ENCODE results near the gene SLC23A3. TPM values are rescaled to one million over a fixed set of nuclear protein-coding genes. Genes with fewer than 3 reads are reported as not detected.

Gene SLC23A3
- total and polyA plus RNA-seq, 2 experiments from 2014 or later: 0.58 to 1.2 TPM

GRCh38 chr2:219177552-219178376, 7.9 kb upstream of the SLC23A3 start, which contains the start of gene RETREG2:
TSS of gene RETREG2 (plus strand) at chr2:219178275. CDS start at chr2:219178353, 78 bp downstream.
- no peak for TF ChIP-seq EZH2 (IDR thresholded peaks at IDR 0.05; ENCODE audit: insufficient read depth, poor library complexity, severe bottlenecking)
- no peak for TF ChIP-seq EZH2phosphoT487 (IDR thresholded peaks at IDR 0.05; ENCODE audit: insufficient read depth, low read depth)
- peaks cover 34% of the 10 kb centered on the region; the same call in 1 of the 2 replicates for H3K36me3 ChIP-seq (ENCODE audit: low read depth)
- H3K9me3 ChIP-seq (ENCODE audit: low read depth): no peaks in the 10 kb centered on the region
- peaks cover 22% of the 10 kb centered on the region for H3K4me1 ChIP-seq (ENCODE audit: insufficient read depth)
- peak within 1 kb of the TSS; percentile 95 for H3K9ac ChIP-seq
- H2AFZ ChIP-seq: peak within 1 kb of the TSS; percentile 79
- H3K27ac ChIP-seq: peak within 1 kb of the TSS; percentile 98
- in situ Hi-C loops (cut with MboI): no loop called here
- H4K20me1 ChIP-seq (ENCODE audit: insufficient read depth): no peaks in the 10 kb centered on the region; the same call in 1 of the 2 replicates
- H3K27me3 ChIP-seq (replicated peaks; ENCODE audit: insufficient read depth): no peaks in the 10 kb centered on the region
- H3K4me2 ChIP-seq (ENCODE audit: unreplicated experiment): peak within 1 kb of the TSS; percentile 100
- DNase-seq: peak; percentile 98
- no peaks in the 10 kb centered on the region for H3K9me2 ChIP-seq (ENCODE audit: insufficient read depth)
- 0 to 1% methylated on average over 44 to 54 of the region's 67 CpGs for WGBS, 2 experiments (ENCODE audit: low coverage in 1 of 2, low lambda C conversion rate in 2 of 2, missing lambda C conversion rate in 2 of 2)
- H3K4me3 ChIP-seq: peak within 1 kb of the TSS; percentile 92
- H3K79me2 ChIP-seq (ENCODE audit: insufficient read depth): peaks cover 49% of the 10 kb centered on the region
- H3F3A ChIP-seq (ENCODE audit: insufficient read depth): peaks cover 6% of the 10 kb centered on the region; the same call in 1 of the 2 replicates

GRCh38 chr2:219176818-219177551, 7.2 kb upstream of the SLC23A3 start, which contains the start of gene CNPPD1:
TSS of gene CNPPD1 (minus strand) at chr2:219176925. CDS start at chr2:219176828, 97 bp downstream.
- Histone ChIP-seq H3K4me1 (ENCODE audit: insufficient read depth) (peaks cover 22% of the 10 kb centered on the region), H3K4me3 (peak within 1 kb of the TSS; percentile 92), H3K9me2 (ENCODE audit: insufficient read depth) (no peaks in the 10 kb centered on the region), H4K20me1 (ENCODE audit: insufficient read depth) (no peaks in the 10 kb centered on the region; the same call in 1 of the 2 replicates), H3K4me2 (ENCODE audit: unreplicated experiment) (peak within 1 kb of the TSS; percentile 98), H3K79me2 (ENCODE audit: insufficient read depth) (peaks cover 49% of the 10 kb centered on the region), H3F3A (ENCODE audit: insufficient read depth) (peaks cover 8% of the 10 kb centered on the region; the same call in 1 of the 2 replicates), H3K36me3 (ENCODE audit: low read depth) (peaks cover 26% of the 10 kb centered on the region; the same call in 1 of the 2 replicates), H3K27ac (peak within 1 kb of the TSS; percentile 98), H3K27me3 (replicated peaks; ENCODE audit: insufficient read depth) (no peaks in the 10 kb centered on the region), H3K9me3 (ENCODE audit: low read depth) (no peaks in the 10 kb centered on the region), H3K9ac (peak within 1 kb of the TSS; percentile 95), H2AFZ (peak within 1 kb of the TSS; percentile 79)
- DNase-seq: peak; percentile 90
- TF ChIP-seq EZH2 (IDR thresholded peaks at IDR 0.05; ENCODE audit: insufficient read depth, poor library complexity, severe bottlenecking) (no peak), EZH2phosphoT487 (IDR thresholded peaks at IDR 0.05; ENCODE audit: insufficient read depth, low read depth) (no peak)
- WGBS, 2 experiments (ENCODE audit: low coverage in 1 of 2, low lambda C conversion rate in 2 of 2, missing lambda C conversion rate in 2 of 2): 0 to 1% methylated on average over 46 to 51 of the region's 69 CpGs
- in situ Hi-C loops (cut with MboI): no loop called here

GRCh38 chr2:219175928-219176817, 6.3 kb upstream of the SLC23A3 start:
- peak overlapping the region; percentile 98 for H3K4me2 ChIP-seq (ENCODE audit: unreplicated experiment)
- peak; percentile 70 for DNase-seq
- peak overlapping the region; percentile 92 for H3K4me3 ChIP-seq
- H2AFZ ChIP-seq: peak overlapping the region; percentile 79
- 2 to 3% methylated on average over 32 to 36 of the region's 45 CpGs for WGBS, 2 experiments (ENCODE audit: low coverage in 1 of 2, low lambda C conversion rate in 2 of 2, missing lambda C conversion rate in 2 of 2)
- H3K36me3 ChIP-seq (ENCODE audit: low read depth): peaks cover 19% of the 10 kb centered on the region; the same call in 1 of the 2 replicates
- H3K27me3 ChIP-seq (replicated peaks; ENCODE audit: insufficient read depth): no peaks in the 10 kb centered on the region
- H3F3A ChIP-seq (ENCODE audit: insufficient read depth): peaks cover 16% of the 10 kb centered on the region
- peaks cover 49% of the 10 kb centered on the region for H3K79me2 ChIP-seq (ENCODE audit: insufficient read depth)
- peaks cover 28% of the 10 kb centered on the region for H3K4me1 ChIP-seq (ENCODE audit: insufficient read depth)
- no peaks in the 10 kb centered on the region for H3K9me2 ChIP-seq (ENCODE audit: insufficient read depth)
- H3K9me3 ChIP-seq (ENCODE audit: low read depth): no peaks in the 10 kb centered on the region
- H3K9ac ChIP-seq: peak overlapping the region; percentile 95
- in situ Hi-C loops (cut with MboI): no loop called here
- H3K27ac ChIP-seq: peak overlapping the region; percentile 98
- H4K20me1 ChIP-seq (ENCODE audit: insufficient read depth): no peaks in the 10 kb centered on the region; the same call in 1 of the 2 replicates
- TF ChIP-seq EZH2 (IDR thresholded peaks at IDR 0.05; ENCODE audit: insufficient read depth, poor library complexity, severe bottlenecking): no peak
- TF ChIP-seq EZH2phosphoT487 (IDR thresholded peaks at IDR 0.05; ENCODE audit: insufficient read depth, low read depth): no peak

Data from GM23248 (cell line).